GM13976 (cell line): ENCODE measurements around the gene ZSWIM7.
"Not testable (repeated sequence)": the region's sequence is repeated elsewhere in the genome, so short reads cannot be mapped to it uniquely, and the experiment has no call there.

ENCODE experiments used
- DNase-seq: peaks from one replicate; pipeline ENCODE4 v3.0.0; 2012; ENCODE audit warnings: low spot score
- in situ Hi-C: fragments of 300-500 bp; cut with MboI; formaldehyde crosslinking; loops from one replicate; pipeline ENCODE4 v1.12.0; 2022; ENCODE audit warnings: low sequenced_read_pairs, mixed read lengths, inconsistent platforms; ENCODE audit not compliant: unreplicated experiment
- TF ChIP-seq, protein P1 (sequence below): IDR thresholded peaks from 2 replicates; pipeline ENCODE4 v1.5.1; 2012; ENCODE audit warnings: borderline replicate concordance, mild to moderate bottlenecking; ENCODE audit not compliant: insufficient read depth; ENCODE audit errors: extremely low read depth, missing control alignments, control extremely low read depth

Gene ZSWIM7

DNA sequence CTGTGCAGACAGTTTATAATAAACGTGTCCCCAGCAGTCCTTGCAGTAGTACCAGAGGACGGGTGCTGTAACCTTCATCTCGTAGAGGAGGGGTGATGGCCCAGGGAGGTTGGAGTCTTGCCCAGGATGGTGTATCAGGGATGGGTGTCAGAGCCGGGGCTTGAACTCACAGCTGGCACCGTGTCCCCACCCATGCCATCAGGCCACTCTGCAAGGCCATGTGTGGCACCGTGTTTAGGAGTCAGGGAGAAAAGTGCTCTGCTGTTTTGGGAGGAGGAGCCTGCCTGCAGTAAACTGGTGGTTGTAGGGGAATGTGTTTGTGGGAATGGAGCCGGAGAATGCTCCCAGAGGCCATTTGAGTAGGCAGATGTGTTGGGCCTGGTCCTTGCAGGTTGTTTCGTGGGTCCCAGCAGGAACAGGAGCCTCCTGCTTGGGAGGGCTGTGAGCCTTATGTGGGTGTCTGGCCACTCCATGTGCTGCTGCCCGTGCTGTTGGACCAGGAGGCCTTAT, 52.8 kb downstream of the ZSWIM7 start:
- in situ Hi-C loops: no loop called here
- peak; percentile 34 for DNase-seq
- TF ChIP-seq, protein P1, sequence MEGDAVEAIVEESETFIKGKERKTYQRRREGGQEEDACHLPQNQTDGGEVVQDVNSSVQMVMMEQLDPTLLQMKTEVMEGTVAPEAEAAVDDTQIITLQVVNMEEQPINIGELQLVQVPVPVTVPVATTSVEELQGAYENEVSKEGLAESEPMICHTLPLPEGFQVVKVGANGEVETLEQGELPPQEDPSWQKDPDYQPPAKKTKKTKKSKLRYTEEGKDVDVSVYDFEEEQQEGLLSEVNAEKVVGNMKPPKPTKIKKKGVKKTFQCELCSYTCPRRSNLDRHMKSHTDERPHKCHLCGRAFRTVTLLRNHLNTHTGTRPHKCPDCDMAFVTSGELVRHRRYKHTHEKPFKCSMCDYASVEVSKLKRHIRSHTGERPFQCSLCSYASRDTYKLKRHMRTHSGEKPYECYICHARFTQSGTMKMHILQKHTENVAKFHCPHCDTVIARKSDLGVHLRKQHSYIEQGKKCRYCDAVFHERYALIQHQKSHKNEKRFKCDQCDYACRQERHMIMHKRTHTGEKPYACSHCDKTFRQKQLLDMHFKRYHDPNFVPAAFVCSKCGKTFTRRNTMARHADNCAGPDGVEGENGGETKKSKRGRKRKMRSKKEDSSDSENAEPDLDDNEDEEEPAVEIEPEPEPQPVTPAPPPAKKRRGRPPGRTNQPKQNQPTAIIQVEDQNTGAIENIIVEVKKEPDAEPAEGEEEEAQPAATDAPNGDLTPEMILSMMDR: no peak

- in situ Hi-C loops: no loop called here
- DNase-seq: peak; percentile 45
- TF ChIP-seq, protein P1: no peak
Observed at GRCh38 chr17:15945527-15946191, 53.8 kb downstream of the ZSWIM7 start.

DNA sequence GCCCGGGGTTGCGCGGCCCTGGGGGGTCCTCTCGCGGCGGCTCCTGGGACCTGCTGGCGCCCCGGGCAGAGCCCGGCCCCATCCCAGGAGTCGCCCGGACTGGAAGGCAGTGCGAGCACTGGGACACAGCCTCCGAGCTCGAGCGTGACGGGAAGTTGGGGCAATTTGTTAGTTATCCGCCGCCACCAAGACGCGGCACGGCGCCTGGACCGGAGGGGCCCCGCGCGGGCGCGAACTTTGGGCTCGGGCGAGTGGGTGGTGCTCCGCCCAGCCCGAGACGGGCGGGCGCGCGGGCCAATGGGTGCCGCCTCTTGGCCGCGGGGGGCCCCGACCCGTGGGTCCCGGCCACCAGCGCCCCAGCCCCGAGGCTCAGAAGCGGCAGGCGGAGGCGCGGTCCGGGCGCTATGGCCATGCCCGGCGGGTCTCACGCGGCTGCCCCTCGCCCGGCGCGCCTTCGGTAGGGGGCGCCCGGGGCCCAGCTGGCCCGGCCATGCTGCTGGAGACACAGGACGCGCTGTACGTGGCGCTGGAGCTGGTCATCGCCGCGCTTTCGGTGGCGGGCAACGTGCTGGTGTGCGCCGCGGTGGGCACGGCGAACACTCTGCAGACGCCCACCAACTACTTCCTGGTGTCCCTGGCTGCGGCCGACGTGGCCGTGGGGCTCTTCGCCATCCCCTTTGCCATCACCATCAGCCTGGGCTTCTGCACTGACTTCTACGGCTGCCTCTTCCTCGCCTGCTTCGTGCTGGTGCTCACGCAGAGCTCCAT, 54.6 kb downstream of the ZSWIM7 start, which contains the start of gene ADORA2B:
Gene ADORA2B (plus strand): TSS at position 372 of the 768 bp plus-strand sequence. CDS start 119 bp downstream, at position 491.
- TF ChIP-seq, protein P1: peak; percentile 54
- peak; percentile 81 for DNase-seq
- in situ Hi-C loops: no loop called here

- no peak for DNase-seq
- in situ Hi-C loops: no loop called here
- TF ChIP-seq, protein P1: no peak
Observed at GRCh38 chr17:15943971-15944758, 55.3 kb downstream of the ZSWIM7 start.

GRCh38 chr17:15942207-15942833, 57.2 kb downstream of the ZSWIM7 start:
- TF ChIP-seq, protein P1: no peak
- in situ Hi-C loops: no loop called here
- DNase-seq: no peak

DNA sequence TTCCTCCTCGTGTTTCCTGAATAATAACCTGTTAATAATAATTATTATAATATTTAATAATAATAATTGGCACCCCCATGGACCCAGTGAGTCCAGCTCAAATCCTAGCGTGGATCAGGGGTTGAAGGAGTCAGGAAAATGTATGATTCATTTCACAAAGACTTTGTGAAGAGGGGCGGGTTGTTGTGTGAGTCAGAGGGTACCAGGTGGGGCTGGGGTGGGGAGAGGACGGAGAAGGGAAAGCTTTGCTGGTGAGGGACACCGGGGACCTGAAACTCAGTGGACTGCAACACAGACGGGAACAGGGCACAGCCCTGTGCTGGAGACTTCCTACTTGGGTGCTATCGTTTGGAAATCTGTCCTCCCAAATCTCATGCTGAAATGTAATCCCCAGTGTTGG, 57.7 kb downstream of the ZSWIM7 start:
- TF ChIP-seq, protein P1: no peak
- DNase-seq: no peak
- in situ Hi-C loops: no loop called here

GRCh38 chr17:15936481-15936880, 63.0 kb downstream of the ZSWIM7 start:
- not testable (repeated sequence) for DNase-seq

More at GRCh38 chr17:15936481-15936880, 63.0 kb downstream of the ZSWIM7 start:
- in situ Hi-C loops: not testable (repeated sequence)
